HCT116 (cell line): ENCODE measurements around the gene FGD3. TPM values are rescaled to one million over a fixed set of nuclear protein-coding genes. Genes with fewer than 3 reads are reported as not detected.

Experiments
- ATF3 ChIP-seq: IDR thresholded peaks from 2 replicates; pipeline ENCODE4 v1.6.1; 2012
- CEBPB ChIP-seq: IDR thresholded peaks from 2 replicates; pipeline ENCODE4 v1.6.1; 2012; ENCODE audit warnings: low read depth
- CTCF ChIP-seq, 3 experiments: fragments of 200-600 bp in 1 of 3; sonication (generic) in 1 of 3; IDR thresholded peaks in 2 of 3; conservative IDR thresholded peaks in 1 of 3; 2 replicates each; pipeline ENCODE4 v1.5.1; 2012 to 2017; ENCODE audit warnings: low read depth in 2 of 3, low read length in 2 of 3, antibody characterized with exemption in 1 of 3, borderline replicate concordance in 1 of 3, control low read depth in 1 of 3, mild to moderate bottlenecking in 1 of 3, mixed read lengths in 1 of 3, mixed run types in 1 of 3, moderate library complexity in 1 of 3; ENCODE audit not compliant: insufficient read depth in 1 of 3
- EGR1 ChIP-seq: IDR thresholded peaks from 2 replicates; pipeline ENCODE4 v1.6.1; 2012; ENCODE audit warnings: low read depth
- EZH2phosphoT487 ChIP-seq: fragments of 200-600 bp; IDR thresholded peaks from 2 replicates; pipeline ENCODE4 v1.6.1; 2018; ENCODE audit warnings: antibody characterized with exemption, borderline replicate concordance
- FOSL1 ChIP-seq: IDR thresholded peaks from 2 replicates; pipeline ENCODE4 v1.6.1; 2012; ENCODE audit warnings: low read depth
- POLR2AphosphoS5 ChIP-seq: IDR thresholded peaks from 2 replicates; pipeline ENCODE4 v1.6.1; 2011; ENCODE audit warnings: mild to moderate bottlenecking, low read depth, low read length, moderate library complexity
- RAD21 ChIP-seq: IDR thresholded peaks from 2 replicates; pipeline ENCODE4 v1.6.1; 2012; ENCODE audit warnings: low read depth, mild to moderate bottlenecking
- ZBTB33 ChIP-seq: IDR thresholded peaks from 2 replicates; pipeline ENCODE4 v1.6.1; 2011; ENCODE audit warnings: mild to moderate bottlenecking, low read length, moderate library complexity; ENCODE audit not compliant: insufficient replicate concordance; ENCODE audit errors: extremely low read depth
- ZNF274 ChIP-seq: fragments of 200-500 bp; sonication (Bioruptor generic); IDR thresholded peaks from 2 replicates; pipeline ENCODE4 v1.6.1; 2014; ENCODE audit warnings: mild to moderate bottlenecking, low read depth, low read length, inconsistent platforms
- total RNA-seq: library from RNA; stranded (reverse); gene quantifications from one replicate; pipeline ENCODE4 v1.2.1, GENCODE V29; 2021; ENCODE audit not compliant: unreplicated experiment

The FGD3 gene
- total RNA-seq, 1 experiment from 2014 or later, result 3.3 TPM

GRCh38 chr9:93003552-93004407, 56.5 kb downstream of the FGD3 start (continued):
- TF ChIP-seq POLR2AphosphoS5, result peak; percentile 58
- no peak for TF ChIP-seq CEBPB
- no peak for TF ChIP-seq ZBTB33
- peak; percentile 67 to 97 (median 82) for TF ChIP-seq CTCF (IDR thresholded peaks at IDR 0.05 in 2 of 3, conservative IDR thresholded peaks at IDR 0.05 in 1 of 3; ENCODE audit: borderline replicate concordance in 1 of 3, insufficient read depth in 1 of 3, low read depth in 2 of 3, low read length in 2 of 3)
- TF ChIP-seq EZH2phosphoT487, result no peak
- TF ChIP-seq ATF3, result no peak
- peak; percentile 94 for TF ChIP-seq RAD21
- no peak for TF ChIP-seq ZNF274
- TF ChIP-seq EGR1, result no peak
- no peak for TF ChIP-seq FOSL1
- TF ChIP-seq, all 23 proteins: peak for 4
